ENCODE measurements around the gene FAM120A. TPM values are rescaled to one million over a fixed set of nuclear protein-coding genes. Genes with fewer than 3 reads are reported as not detected.

Gene FAM120A
- total and polyA plus RNA-seq, 7 donors: 37.9 to 126 (median 70.1) TPM

DNA sequence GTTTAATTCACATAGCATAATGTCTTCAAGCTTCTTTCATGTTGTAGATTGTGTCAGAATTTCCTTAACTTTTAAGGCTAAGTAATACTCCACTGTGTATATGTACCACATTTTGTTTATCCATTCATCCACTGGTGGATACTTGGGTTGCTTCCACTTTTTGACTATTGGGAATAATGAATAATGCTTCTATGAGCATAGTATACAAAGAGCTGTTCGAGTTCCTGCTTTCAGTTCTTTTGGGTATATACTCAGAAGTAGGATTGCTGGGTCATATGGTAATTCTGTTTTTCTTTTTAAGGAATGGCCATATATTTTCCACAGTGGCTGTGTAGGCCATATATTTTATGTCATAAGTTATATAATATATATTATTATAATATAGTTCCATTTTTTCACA, 5.5 kb downstream of the FAM120A start:
- Histone ChIP-seq H3K9me3 (no peaks in the 10 kb centered on the region), H3K4me1 (peaks cover 68% of the 10 kb centered on the region), H3K4me3 (no peak overlapping the region), H3K36me3 (ENCODE audit: insufficient read depth in 1 of 2, low read depth in 1 of 2) (no peaks in the 10 kb centered on the region), H3K27me3 (ENCODE audit: insufficient read depth in 3 of 3, low read length in 2 of 3) (no peaks in the 10 kb centered on the region), H3K27ac (peak overlapping the region; percentile 13)
- ATAC-seq (no peak), DNase-seq (no peak)
- TF ChIP-seq, protein P1, sequence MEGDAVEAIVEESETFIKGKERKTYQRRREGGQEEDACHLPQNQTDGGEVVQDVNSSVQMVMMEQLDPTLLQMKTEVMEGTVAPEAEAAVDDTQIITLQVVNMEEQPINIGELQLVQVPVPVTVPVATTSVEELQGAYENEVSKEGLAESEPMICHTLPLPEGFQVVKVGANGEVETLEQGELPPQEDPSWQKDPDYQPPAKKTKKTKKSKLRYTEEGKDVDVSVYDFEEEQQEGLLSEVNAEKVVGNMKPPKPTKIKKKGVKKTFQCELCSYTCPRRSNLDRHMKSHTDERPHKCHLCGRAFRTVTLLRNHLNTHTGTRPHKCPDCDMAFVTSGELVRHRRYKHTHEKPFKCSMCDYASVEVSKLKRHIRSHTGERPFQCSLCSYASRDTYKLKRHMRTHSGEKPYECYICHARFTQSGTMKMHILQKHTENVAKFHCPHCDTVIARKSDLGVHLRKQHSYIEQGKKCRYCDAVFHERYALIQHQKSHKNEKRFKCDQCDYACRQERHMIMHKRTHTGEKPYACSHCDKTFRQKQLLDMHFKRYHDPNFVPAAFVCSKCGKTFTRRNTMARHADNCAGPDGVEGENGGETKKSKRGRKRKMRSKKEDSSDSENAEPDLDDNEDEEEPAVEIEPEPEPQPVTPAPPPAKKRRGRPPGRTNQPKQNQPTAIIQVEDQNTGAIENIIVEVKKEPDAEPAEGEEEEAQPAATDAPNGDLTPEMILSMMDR (IDR thresholded peaks at IDR 0.05): no peak
- 79 to 84% (median 81%) methylated on average over 1 of the region's 1 CpG for WGBS, 3 donors
- intact Hi-C loops (cut with DNase I): loop anchor here in 1 of 2 donors (5.0 to 10.0 kb wide), 3 partner anchors 55 to 1858 kb away; partner anchors contain the start of genes CARD19 and FANCC

DNA sequence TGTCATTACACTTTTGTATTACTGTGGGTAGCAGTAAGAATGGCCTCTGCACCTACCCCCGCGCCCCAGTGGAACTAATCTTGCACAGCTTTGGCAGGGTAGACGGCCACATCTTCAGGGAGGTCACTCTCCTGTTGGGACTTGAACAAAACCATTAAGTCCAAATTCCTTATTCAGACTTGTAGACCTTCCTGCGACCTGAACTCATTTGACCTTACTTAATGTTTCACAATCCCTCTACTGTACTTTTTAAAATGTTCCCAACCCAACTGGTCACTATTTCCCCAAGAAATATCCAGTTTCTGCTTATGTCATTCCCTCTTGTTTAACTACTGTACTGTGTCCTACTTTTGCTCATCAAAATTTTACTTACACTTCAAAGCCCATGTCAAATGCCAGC, 7.2 kb downstream of the FAM120A start:
- TF ChIP-seq, protein P1 (IDR thresholded peaks at IDR 0.05): no peak
- Histone ChIP-seq H3K36me3 (ENCODE audit: insufficient read depth in 1 of 2, low read depth in 1 of 2) (no peaks in the 10 kb centered on the region), H3K4me1 (peaks cover 67% of the 10 kb centered on the region), H3K27ac (peak overlapping the region; percentile 4), H3K4me3 (no peak overlapping the region), H3K27me3 (ENCODE audit: insufficient read depth in 3 of 3, low read length in 2 of 3) (no peaks in the 10 kb centered on the region), H3K9me3 (no peaks in the 10 kb centered on the region)
- ATAC-seq (peak in 1 of 4 donors; percentile 36), DNase-seq (no peak)
- intact Hi-C loops (cut with DNase I): loop anchor here in 1 of 2 donors (5.0 to 10.0 kb wide), 3 partner anchors 54 to 1856 kb away; partner anchors contain the start of genes CARD19 and FANCC
- WGBS, 3 donors: 58 to 79% (median 63%) methylated on average over 4 of the region's 4 CpGs

DNA sequence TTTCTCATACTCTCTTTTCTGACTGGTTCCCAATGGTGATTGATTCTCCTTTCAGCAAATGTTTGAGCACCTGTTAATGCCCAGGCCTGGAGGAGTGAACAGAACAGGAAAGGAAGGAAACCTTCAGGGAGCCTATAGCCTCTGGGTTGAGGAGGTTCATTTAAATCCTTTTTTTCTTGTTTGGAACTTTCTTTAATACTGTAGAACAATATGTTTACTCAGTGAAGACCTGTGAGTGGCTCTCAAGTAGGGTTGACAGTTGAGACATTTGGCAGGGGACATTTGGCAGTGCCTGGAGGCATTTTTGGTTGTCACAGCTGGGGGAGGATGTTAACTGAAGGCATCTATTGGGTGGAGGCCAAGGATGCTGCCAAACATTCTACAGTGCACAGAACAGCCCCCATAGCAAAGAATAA, 8.0 kb downstream of the FAM120A start:
- H3K4me3 ChIP-seq: no peak overlapping the region
- TF ChIP-seq, protein P1 (IDR thresholded peaks at IDR 0.05): no peak

DNA sequence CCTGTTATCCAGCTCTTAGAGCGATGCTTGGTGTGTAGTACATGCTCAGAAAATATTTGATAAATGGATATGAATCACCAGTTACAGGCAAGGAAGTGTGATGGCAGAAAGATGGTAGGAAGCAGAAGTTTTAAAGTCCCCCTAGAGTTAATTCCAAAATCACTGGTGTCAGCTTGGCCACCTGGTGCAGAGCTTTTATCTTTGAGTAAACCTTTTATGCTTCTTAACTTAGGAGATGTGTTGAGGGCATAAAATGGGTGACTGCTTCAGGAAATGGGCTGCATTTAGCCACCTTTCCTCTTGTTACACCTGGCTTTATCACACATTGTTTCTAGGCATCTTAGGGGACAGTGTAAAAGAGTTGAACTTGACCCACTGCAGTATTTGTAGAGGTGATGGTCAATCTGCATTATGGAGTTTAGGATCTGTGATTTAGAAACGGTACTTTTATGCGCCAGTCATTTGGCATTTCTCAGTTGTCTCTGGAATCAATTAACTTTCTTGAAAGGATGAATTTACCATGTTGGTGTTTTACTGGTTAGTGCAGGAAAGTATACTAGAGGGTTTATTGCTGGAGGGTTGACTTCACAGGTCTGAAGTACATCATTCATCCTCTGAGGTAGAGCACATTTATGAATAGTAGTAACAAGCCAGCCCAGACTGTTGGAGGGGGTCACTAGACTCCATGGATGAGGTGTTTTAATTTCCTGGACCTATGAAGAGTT, 9.4 kb downstream of the FAM120A start:
- Histone ChIP-seq H3K27ac (peak overlapping the region; percentile 40), H3K4me1 (peaks cover 66% of the 10 kb centered on the region), H3K36me3 (ENCODE audit: insufficient read depth in 1 of 2, low read depth in 1 of 2) (no peaks in the 10 kb centered on the region), H3K27me3 (ENCODE audit: insufficient read depth in 3 of 3, low read length in 2 of 3) (no peaks in the 10 kb centered on the region), H3K9me3 (no peaks in the 10 kb centered on the region), H3K4me3 (no peak overlapping the region)
- TF ChIP-seq, protein P1 (IDR thresholded peaks at IDR 0.05): no peak
- DNase-seq: no peak
- intact Hi-C loops (cut with DNase I): no loop called here
- 83 to 95% (median 88%) methylated on average over 3 of the region's 3 CpGs for WGBS, 3 donors
- ATAC-seq: no peak

More for the DNA sequence above, 8.0 kb downstream of the FAM120A start:
- Histone ChIP-seq H3K9me3 (no peaks in the 10 kb centered on the region), H3K36me3 (ENCODE audit: insufficient read depth in 1 of 2, low read depth in 1 of 2) (no peaks in the 10 kb centered on the region), H3K27me3 (ENCODE audit: insufficient read depth in 3 of 3, low read length in 2 of 3) (no peaks in the 10 kb centered on the region), H3K4me1 (peaks cover 65% of the 10 kb centered on the region), H3K27ac (no peak overlapping the region)
- DNase-seq (no peak), ATAC-seq (peak in 3 of 4 donors; percentile 17 to 42 (median 21))
- intact Hi-C loops (cut with DNase I): loop anchor here in 1 of 2 donors (5.0 to 10.0 kb wide), 3 partner anchors 53 to 1855 kb away; partner anchors contain the start of genes CARD19 and FANCC

Measured in psoas muscle (tissue), 8 donors.